ENCODE results near the gene YPEL2.

GRCh38 chr17:59437791-59438281, 106.4 kb downstream of the YPEL2 start:
- TF ChIP-seq CTCF (IDR thresholded peaks at IDR 0.05; ENCODE audit: insufficient read depth, low read depth, low read length) (no peak), EZH2 (IDR thresholded peaks at IDR 0.05; ENCODE audit: insufficient read depth, low read length) (no peak)

Data from astrocyte (in vitro differentiated cells and primary cell).